Prostate gland (tissue), 2 donors: Measurements from ENCODE around the gene GIT1.

ENCODE experiments used
- POLR2A ChIP-seq: fragments of 450-650 bp; IDR thresholded peaks from one replicate; pipeline ENCODE4 v1.6.1; 2016; ENCODE audit warnings: antibody characterized with exemption, mild to moderate bottlenecking
- TF ChIP-seq, protein P1 (sequence below), 4 experiments: fragments of 200-600 bp in 2 of 4; fragments of 450-650 bp in 2 of 4; sonication (generic) in 2 of 4; IDR thresholded peaks; 1 replicate in 3 of 4; 2 replicates in 1 of 4; pipeline ENCODE4 v1.5.1; 2016 to 2019; ENCODE audit warnings: antibody characterized with exemption in 4 of 4, mild to moderate bottlenecking in 2 of 4, moderate library complexity in 2 of 4

DNA sequence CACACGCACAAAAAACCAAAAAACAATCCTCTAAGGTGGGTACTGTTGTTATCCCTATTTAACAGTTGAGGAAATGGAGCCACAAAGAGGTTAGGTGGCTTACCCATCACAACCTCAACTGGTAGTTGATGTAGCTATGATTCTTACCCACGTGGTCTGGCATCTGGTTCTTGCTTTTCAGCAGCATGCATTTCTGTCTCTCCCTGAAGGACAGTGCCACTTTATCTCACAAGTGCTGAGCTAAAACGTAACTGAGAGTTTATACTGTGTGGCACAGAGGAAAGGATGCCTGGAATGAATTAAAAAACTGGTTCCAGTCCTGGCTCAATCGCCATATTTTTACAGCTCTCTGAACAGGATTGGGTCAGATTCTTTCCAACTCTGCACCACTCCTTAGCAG, 35.1 kb upstream of the GIT1 start:
- TF ChIP-seq, protein P1, sequence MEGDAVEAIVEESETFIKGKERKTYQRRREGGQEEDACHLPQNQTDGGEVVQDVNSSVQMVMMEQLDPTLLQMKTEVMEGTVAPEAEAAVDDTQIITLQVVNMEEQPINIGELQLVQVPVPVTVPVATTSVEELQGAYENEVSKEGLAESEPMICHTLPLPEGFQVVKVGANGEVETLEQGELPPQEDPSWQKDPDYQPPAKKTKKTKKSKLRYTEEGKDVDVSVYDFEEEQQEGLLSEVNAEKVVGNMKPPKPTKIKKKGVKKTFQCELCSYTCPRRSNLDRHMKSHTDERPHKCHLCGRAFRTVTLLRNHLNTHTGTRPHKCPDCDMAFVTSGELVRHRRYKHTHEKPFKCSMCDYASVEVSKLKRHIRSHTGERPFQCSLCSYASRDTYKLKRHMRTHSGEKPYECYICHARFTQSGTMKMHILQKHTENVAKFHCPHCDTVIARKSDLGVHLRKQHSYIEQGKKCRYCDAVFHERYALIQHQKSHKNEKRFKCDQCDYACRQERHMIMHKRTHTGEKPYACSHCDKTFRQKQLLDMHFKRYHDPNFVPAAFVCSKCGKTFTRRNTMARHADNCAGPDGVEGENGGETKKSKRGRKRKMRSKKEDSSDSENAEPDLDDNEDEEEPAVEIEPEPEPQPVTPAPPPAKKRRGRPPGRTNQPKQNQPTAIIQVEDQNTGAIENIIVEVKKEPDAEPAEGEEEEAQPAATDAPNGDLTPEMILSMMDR (IDR thresholded peaks at IDR 0.05): no peak
- TF ChIP-seq POLR2A: no peak
